ENCODE data around the gene METAP1D.

The METAP1D gene

GRCh38 chr2:172072706-172073105 lies 73.0 kb downstream of the METAP1D start:
- no peak for TF ChIP-seq CTCF (IDR thresholded peaks at IDR 0.05; ENCODE audit: low read depth, low read length, missing control alignments)
- Histone ChIP-seq H3K4me3 (ENCODE audit: low read depth, low read length) (no peak overlapping the region), H3K27ac (no peak overlapping the region), H3K36me3 (replicated peaks) (no peaks in the 10 kb centered on the region), H3K27me3 (replicated peaks) (no peaks in the 10 kb centered on the region)
- in situ Hi-C loops (cut with HindIII; ENCODE audit: low pct_ligation_motif_present, low sequenced_read_pairs): no loop called here
- no peak for DNase-seq

- DNase-seq: no peak
- in situ Hi-C loops (cut with HindIII; ENCODE audit: low pct_ligation_motif_present, low sequenced_read_pairs): no loop called here
- no peaks in the 10 kb centered on the region for H3K36me3 ChIP-seq (replicated peaks)
- TF ChIP-seq CTCF (IDR thresholded peaks at IDR 0.05; ENCODE audit: low read depth, low read length, missing control alignments): no peak
- no peaks in the 10 kb centered on the region for H3K27me3 ChIP-seq (replicated peaks)
- H3K27ac ChIP-seq: no peak overlapping the region
- H3K4me3 ChIP-seq (ENCODE audit: low read depth, low read length): no peak overlapping the region
These were observed 73.8 kb downstream of the METAP1D start for GRCh38 chr2:172073518-172073917.

- no peaks in the 10 kb centered on the region for H3K36me3 ChIP-seq (replicated peaks)
- H3K27me3 ChIP-seq (replicated peaks): no peaks in the 10 kb centered on the region
- in situ Hi-C loops (cut with HindIII; ENCODE audit: low pct_ligation_motif_present, low sequenced_read_pairs): no loop called here
- TF ChIP-seq CTCF (IDR thresholded peaks at IDR 0.05; ENCODE audit: low read depth, low read length, missing control alignments): no peak
- no peak overlapping the region for H3K27ac ChIP-seq
- DNase-seq: no peak
- no peak overlapping the region for H3K4me3 ChIP-seq (ENCODE audit: low read depth, low read length)
These were observed 74.5 kb downstream of the METAP1D start for GRCh38 chr2:172074254-172074653.

- no peak for TF ChIP-seq CTCF (IDR thresholded peaks at IDR 0.05; ENCODE audit: low read depth, low read length, missing control alignments)
- H3K27me3 ChIP-seq (replicated peaks): peaks cover 42% of the 10 kb centered on the region
These were observed 79.7 kb downstream of the METAP1D start for GRCh38 chr2:172079416-172079815.

GRCh38 chr2:172079838-172080640 lies 80.3 kb downstream of the METAP1D start:
- no peak overlapping the region for H3K4me3 ChIP-seq (ENCODE audit: low read depth, low read length)
- TF ChIP-seq CTCF (IDR thresholded peaks at IDR 0.05; ENCODE audit: low read depth, low read length, missing control alignments): no peak
- H3K36me3 ChIP-seq (replicated peaks): no peaks in the 10 kb centered on the region
- peaks cover 42% of the 10 kb centered on the region for H3K27me3 ChIP-seq (replicated peaks)
- H3K27ac ChIP-seq: no peak overlapping the region
- no peak for DNase-seq
- in situ Hi-C loops (cut with HindIII; ENCODE audit: low pct_ligation_motif_present, low sequenced_read_pairs): no loop called here

More at GRCh38 chr2:172079416-172079815, 79.7 kb downstream of the METAP1D start:
- Histone ChIP-seq H3K4me3 (ENCODE audit: low read depth, low read length) (no peak overlapping the region), H3K36me3 (replicated peaks) (no peaks in the 10 kb centered on the region), H3K27ac (no peak overlapping the region)
- in situ Hi-C loops (cut with HindIII; ENCODE audit: low pct_ligation_motif_present, low sequenced_read_pairs): no loop called here
- DNase-seq: no peak
